GM12878 (cell line): ENCODE data around the gene RAB11FIP2.

ENCODE experiments used
- BHLHE40 ChIP-seq, 2 experiments: fragments of 450-650 bp in 1 of 2; IDR thresholded peaks; 2 replicates each; pipeline ENCODE4 v1.6.1; 2011 to 2017; ENCODE audit warnings: low read depth in 2 of 2, borderline replicate concordance in 1 of 2, improper control_type of control experiment in 1 of 2, low read length in 1 of 2, mild to moderate bottlenecking in 1 of 2
- CTCF ChIP-seq, 3 experiments: IDR thresholded peaks in 2 of 3; conservative IDR thresholded peaks in 1 of 3; 2 replicates each; pipeline ENCODE4 v1.5.1; 2011; ENCODE audit warnings: low read depth in 3 of 3, low read length in 3 of 3, mild to moderate bottlenecking in 3 of 3, control low read depth in 2 of 3, moderate library complexity in 2 of 3, inconsistent platforms in 1 of 3, mixed read lengths in 1 of 3; ENCODE audit not compliant: control insufficient read depth in 2 of 3, insufficient read depth in 1 of 3; ENCODE audit errors: extremely low read depth in 1 of 3
- DPF2 ChIP-seq: fragments of 450-650 bp; IDR thresholded peaks from 2 replicates; pipeline ENCODE4 v1.6.1; 2017; ENCODE audit warnings: mild to moderate bottlenecking
- JUND ChIP-seq: IDR thresholded peaks from 2 replicates; pipeline ENCODE4 v1.6.1; 2012; ENCODE audit warnings: low read depth, mild to moderate bottlenecking, low read length, improper control_type of control experiment, moderate library complexity
- MXI1 ChIP-seq: fragments of 150-350 bp; IDR thresholded peaks from 2 replicates; pipeline ENCODE4 v1.6.1; 2011; ENCODE audit warnings: low read depth, mild to moderate bottlenecking, inconsistent platforms, low read length, improper control_type of control experiment

GRCh38 chr10:117956972-117957371, 89.8 kb downstream of the RAB11FIP2 start:
- no peak for TF ChIP-seq JUND
- TF ChIP-seq CTCF (IDR thresholded peaks at IDR 0.05 in 2 of 3, conservative IDR thresholded peaks at IDR 0.05 in 1 of 3; ENCODE audit: control insufficient read depth in 2 of 3, extremely low read depth in 1 of 3, insufficient read depth in 1 of 3, low read depth in 3 of 3, low read length in 3 of 3) = no peak
- TF ChIP-seq DPF2 = no peak
- no peak for TF ChIP-seq BHLHE40 (IDR thresholded peaks at IDR 0.05; ENCODE audit: borderline replicate concordance in 1 of 2, low read depth in 2 of 2, low read length in 1 of 2)
- TF ChIP-seq MXI1 = no peak
